ENCODE measurements around the gene PTPN3. TPM values are rescaled to one million over a fixed set of nuclear protein-coding genes. Genes with fewer than 3 reads are reported as not detected.

Gene PTPN3
- total RNA-seq, 1 donor from 2014 or later, result 7.8 TPM

GRCh38 chr9:109419531-109419930, 78.6 kb downstream of the PTPN3 start:
- H3K4me3 ChIP-seq (ENCODE audit: low read length in 3 of 3), result peak overlapping the region in 2 of 3 donors; percentile 36 to 77
- no peaks in the 10 kb centered on the region for H3K27me3 ChIP-seq (ENCODE audit: control insufficient read depth in 3 of 3, insufficient read depth in 3 of 3, low read length in 3 of 3)
- peaks cover 0 to 7% (median 5%) of the 10 kb centered on the region in 3 donors for H3K36me3 ChIP-seq (ENCODE audit: control insufficient read depth in 3 of 3, insufficient read depth in 3 of 3, low read length in 3 of 3)
- peak overlapping the region; percentile 92 for H3K27ac ChIP-seq (ENCODE audit: low read depth, low read length)
- H3K4me1 ChIP-seq (ENCODE audit: control insufficient read depth in 3 of 3, insufficient read depth in 3 of 3, low read length in 3 of 3), result peaks cover 41 to 79% (median 59%) of the 10 kb centered on the region in 3 donors
- no peaks in the 10 kb centered on the region for H3K9me3 ChIP-seq (ENCODE audit: control insufficient read depth in 3 of 3, low read length in 3 of 3)
- H3K9ac ChIP-seq (ENCODE audit: low read depth in 1 of 3, low read length in 3 of 3), result peak overlapping the region in 2 of 3 donors; percentile 75 to 90

- H3K27ac ChIP-seq (ENCODE audit: low read depth, low read length), result peak overlapping the region; percentile 92
These were observed 79.3 kb downstream of the PTPN3 start for GRCh38 chr9:109418827-109419226.

GRCh38 chr9:109417585-109418544, 80.2 kb downstream of the PTPN3 start:
- Histone ChIP-seq H3K9ac (ENCODE audit: low read depth in 1 of 3, low read length in 3 of 3) (peak overlapping the region; percentile 37 to 80 (median 79)), H3K36me3 (ENCODE audit: control insufficient read depth in 3 of 3, insufficient read depth in 3 of 3, low read length in 3 of 3) (peaks cover 0 to 10% (median 7%) of the 10 kb centered on the region in 3 donors), H3K27ac (ENCODE audit: low read depth, low read length) (peak overlapping the region; percentile 88), H3K27me3 (ENCODE audit: control insufficient read depth in 3 of 3, insufficient read depth in 3 of 3, low read length in 3 of 3) (no peaks in the 10 kb centered on the region), H3K9me3 (ENCODE audit: control insufficient read depth in 3 of 3, low read length in 3 of 3) (no peaks in the 10 kb centered on the region), H3K4me3 (ENCODE audit: low read length in 3 of 3) (peak overlapping the region; percentile 46 to 64 (median 53)), H3K4me1 (ENCODE audit: control insufficient read depth in 3 of 3, insufficient read depth in 3 of 3, low read length in 3 of 3) (peaks cover 44 to 79% (median 61%) of the 10 kb centered on the region in 3 donors)

More at GRCh38 chr9:109418827-109419226, 79.3 kb downstream of the PTPN3 start:
- peaks cover 0 to 7% (median 5%) of the 10 kb centered on the region in 3 donors for H3K36me3 ChIP-seq (ENCODE audit: control insufficient read depth in 3 of 3, insufficient read depth in 3 of 3, low read length in 3 of 3)
- H3K4me3 ChIP-seq (ENCODE audit: low read length in 3 of 3), result peak overlapping the region; percentile 5 to 37 (median 30)
- peaks cover 43 to 80% (median 61%) of the 10 kb centered on the region in 3 donors for H3K4me1 ChIP-seq (ENCODE audit: control insufficient read depth in 3 of 3, insufficient read depth in 3 of 3, low read length in 3 of 3)
- no peaks in the 10 kb centered on the region for H3K27me3 ChIP-seq (ENCODE audit: control insufficient read depth in 3 of 3, insufficient read depth in 3 of 3, low read length in 3 of 3)
- H3K9ac ChIP-seq (ENCODE audit: low read depth in 1 of 3, low read length in 3 of 3), result peak overlapping the region in 2 of 3 donors; percentile 54 to 75
- H3K9me3 ChIP-seq (ENCODE audit: control insufficient read depth in 3 of 3, low read length in 3 of 3), result no peaks in the 10 kb centered on the region

GRCh38 chr9:109417054-109417453, 81.1 kb downstream of the PTPN3 start:
- peak overlapping the region; percentile 41 to 64 (median 53) for H3K4me3 ChIP-seq (ENCODE audit: low read length in 3 of 3)
- no peaks in the 10 kb centered on the region for H3K27me3 ChIP-seq (ENCODE audit: control insufficient read depth in 3 of 3, insufficient read depth in 3 of 3, low read length in 3 of 3)
- H3K4me1 ChIP-seq (ENCODE audit: control insufficient read depth in 3 of 3, insufficient read depth in 3 of 3, low read length in 3 of 3), result peaks cover 44 to 71% (median 56%) of the 10 kb centered on the region in 3 donors
- H3K36me3 ChIP-seq (ENCODE audit: control insufficient read depth in 3 of 3, insufficient read depth in 3 of 3, low read length in 3 of 3), result peaks cover 0 to 10% (median 7%) of the 10 kb centered on the region in 3 donors
- peak overlapping the region; percentile 88 for H3K27ac ChIP-seq (ENCODE audit: low read depth, low read length)
- no peaks in the 10 kb centered on the region for H3K9me3 ChIP-seq (ENCODE audit: control insufficient read depth in 3 of 3, low read length in 3 of 3)
- peak overlapping the region; percentile 40 to 80 (median 79) for H3K9ac ChIP-seq (ENCODE audit: low read depth in 1 of 3, low read length in 3 of 3)

GRCh38 chr9:109416135-109416706, 81.9 kb downstream of the PTPN3 start:
- Histone ChIP-seq H3K9me3 (ENCODE audit: control insufficient read depth in 3 of 3, low read length in 3 of 3) (no peaks in the 10 kb centered on the region), H3K27ac (ENCODE audit: low read depth, low read length) (peak overlapping the region; percentile 88)

GRCh38 chr9:109414125-109414785, 83.9 kb downstream of the PTPN3 start:
- H3K9me3 ChIP-seq (ENCODE audit: control insufficient read depth in 3 of 3, low read length in 3 of 3), result no peaks in the 10 kb centered on the region
- no peak overlapping the region for H3K27ac ChIP-seq (ENCODE audit: low read depth, low read length)
- peaks cover 6 to 20% (median 11%) of the 10 kb centered on the region in 3 donors for H3K36me3 ChIP-seq (ENCODE audit: control insufficient read depth in 3 of 3, insufficient read depth in 3 of 3, low read length in 3 of 3)
- no peak overlapping the region for H3K9ac ChIP-seq (ENCODE audit: low read depth in 1 of 3, low read length in 3 of 3)
- H3K4me1 ChIP-seq (ENCODE audit: control insufficient read depth in 3 of 3, insufficient read depth in 3 of 3, low read length in 3 of 3), result peaks cover 44 to 75% (median 67%) of the 10 kb centered on the region in 3 donors
- H3K4me3 ChIP-seq (ENCODE audit: low read length in 3 of 3), result no peak overlapping the region
- H3K27me3 ChIP-seq (ENCODE audit: control insufficient read depth in 3 of 3, insufficient read depth in 3 of 3, low read length in 3 of 3), result no peaks in the 10 kb centered on the region

More at GRCh38 chr9:109416135-109416706, 81.9 kb downstream of the PTPN3 start:
- Histone ChIP-seq H3K9ac (ENCODE audit: low read depth in 1 of 3, low read length in 3 of 3) (peak overlapping the region in 2 of 3 donors; percentile 79 to 80), H3K27me3 (ENCODE audit: control insufficient read depth in 3 of 3, insufficient read depth in 3 of 3, low read length in 3 of 3) (no peaks in the 10 kb centered on the region), H3K4me3 (ENCODE audit: low read length in 3 of 3) (peak overlapping the region; percentile 41 to 64 (median 50)), H3K4me1 (ENCODE audit: control insufficient read depth in 3 of 3, insufficient read depth in 3 of 3, low read length in 3 of 3) (peaks cover 44 to 70% (median 59%) of the 10 kb centered on the region in 3 donors), H3K36me3 (ENCODE audit: control insufficient read depth in 3 of 3, insufficient read depth in 3 of 3, low read length in 3 of 3) (peaks cover 0 to 10% (median 7%) of the 10 kb centered on the region in 3 donors)

GRCh38 chr9:109411798-109412352, 86.2 kb downstream of the PTPN3 start:
- Histone ChIP-seq H3K36me3 (ENCODE audit: control insufficient read depth in 3 of 3, insufficient read depth in 3 of 3, low read length in 3 of 3) (peaks cover 19 to 32% (median 22%) of the 10 kb centered on the region in 3 donors), H3K4me3 (ENCODE audit: low read length in 3 of 3) (no peak overlapping the region), H3K4me1 (ENCODE audit: control insufficient read depth in 3 of 3, insufficient read depth in 3 of 3, low read length in 3 of 3) (peaks cover 25 to 54% (median 52%) of the 10 kb centered on the region in 3 donors), H3K27me3 (ENCODE audit: control insufficient read depth in 3 of 3, insufficient read depth in 3 of 3, low read length in 3 of 3) (no peaks in the 10 kb centered on the region), H3K9me3 (ENCODE audit: control insufficient read depth in 3 of 3, low read length in 3 of 3) (no peaks in the 10 kb centered on the region), H3K9ac (ENCODE audit: low read depth in 1 of 3, low read length in 3 of 3) (no peak overlapping the region), H3K27ac (ENCODE audit: low read depth, low read length) (no peak overlapping the region)

- Histone ChIP-seq H3K4me3 (ENCODE audit: low read length in 3 of 3) (no peak overlapping the region), H3K9me3 (ENCODE audit: control insufficient read depth in 3 of 3, low read length in 3 of 3) (no peaks in the 10 kb centered on the region), H3K27ac (ENCODE audit: low read depth, low read length) (no peak overlapping the region), H3K27me3 (ENCODE audit: control insufficient read depth in 3 of 3, insufficient read depth in 3 of 3, low read length in 3 of 3) (no peaks in the 10 kb centered on the region), H3K4me1 (ENCODE audit: control insufficient read depth in 3 of 3, insufficient read depth in 3 of 3, low read length in 3 of 3) (peaks cover 19 to 47% (median 46%) of the 10 kb centered on the region in 3 donors), H3K9ac (ENCODE audit: low read depth in 1 of 3, low read length in 3 of 3) (peak overlapping the region in 1 of 3 donors; percentile 33), H3K36me3 (ENCODE audit: control insufficient read depth in 3 of 3, insufficient read depth in 3 of 3, low read length in 3 of 3) (peaks cover 26 to 39% (median 27%) of the 10 kb centered on the region in 3 donors)
These were observed 86.9 kb downstream of the PTPN3 start for GRCh38 chr9:109411069-109411761.

Measured in skeletal muscle tissue (tissue), 4 donors.